ENCODE results near the gene OR14A2.

GRCh38 chr1:247760456-247760855 lies 12.5 kb upstream of the OR14A2 start, which contains the start of gene OR1C1:
- TF ChIP-seq CREB1 (CRISPR knock-in tag; IDR thresholded peaks at IDR 0.05; ENCODE audit: low read depth) (no peak), ETS1 (IDR thresholded peaks at IDR 0.05) (no peak), POLR2AphosphoS5 (IDR thresholded peaks at IDR 0.05; ENCODE audit: low read depth) (no peak), EZH2phosphoT487 (IDR thresholded peaks at IDR 0.05; ENCODE audit: unreplicated experiment) (no peak), EZH2 (IDR thresholded peaks at IDR 0.05; ENCODE audit: low read depth, unreplicated experiment) (no peak), REST (IDR thresholded peaks at IDR 0.05; ENCODE audit: unreplicated experiment) (no peak), ZNF331 (CRISPR knock-in tag; IDR thresholded peaks at IDR 0.05; ENCODE audit: low read depth) (no peak), NANOG (IDR thresholded peaks at IDR 0.05; ENCODE audit: borderline replicate concordance) (no peak)
- TF ChIP-seq, protein P1, sequence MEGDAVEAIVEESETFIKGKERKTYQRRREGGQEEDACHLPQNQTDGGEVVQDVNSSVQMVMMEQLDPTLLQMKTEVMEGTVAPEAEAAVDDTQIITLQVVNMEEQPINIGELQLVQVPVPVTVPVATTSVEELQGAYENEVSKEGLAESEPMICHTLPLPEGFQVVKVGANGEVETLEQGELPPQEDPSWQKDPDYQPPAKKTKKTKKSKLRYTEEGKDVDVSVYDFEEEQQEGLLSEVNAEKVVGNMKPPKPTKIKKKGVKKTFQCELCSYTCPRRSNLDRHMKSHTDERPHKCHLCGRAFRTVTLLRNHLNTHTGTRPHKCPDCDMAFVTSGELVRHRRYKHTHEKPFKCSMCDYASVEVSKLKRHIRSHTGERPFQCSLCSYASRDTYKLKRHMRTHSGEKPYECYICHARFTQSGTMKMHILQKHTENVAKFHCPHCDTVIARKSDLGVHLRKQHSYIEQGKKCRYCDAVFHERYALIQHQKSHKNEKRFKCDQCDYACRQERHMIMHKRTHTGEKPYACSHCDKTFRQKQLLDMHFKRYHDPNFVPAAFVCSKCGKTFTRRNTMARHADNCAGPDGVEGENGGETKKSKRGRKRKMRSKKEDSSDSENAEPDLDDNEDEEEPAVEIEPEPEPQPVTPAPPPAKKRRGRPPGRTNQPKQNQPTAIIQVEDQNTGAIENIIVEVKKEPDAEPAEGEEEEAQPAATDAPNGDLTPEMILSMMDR (conservative IDR thresholded peaks at IDR 0.05; ENCODE audit: low read depth in 2 of 2), result no peak

Measured in GM23338 (cell line).